ENCODE results near the gene CYP4B1.
"Not testable (repeated sequence)": the region's sequence is repeated elsewhere in the genome, so short reads cannot be mapped to it uniquely, and the experiment has no call there.

Gene CYP4B1

DNA sequence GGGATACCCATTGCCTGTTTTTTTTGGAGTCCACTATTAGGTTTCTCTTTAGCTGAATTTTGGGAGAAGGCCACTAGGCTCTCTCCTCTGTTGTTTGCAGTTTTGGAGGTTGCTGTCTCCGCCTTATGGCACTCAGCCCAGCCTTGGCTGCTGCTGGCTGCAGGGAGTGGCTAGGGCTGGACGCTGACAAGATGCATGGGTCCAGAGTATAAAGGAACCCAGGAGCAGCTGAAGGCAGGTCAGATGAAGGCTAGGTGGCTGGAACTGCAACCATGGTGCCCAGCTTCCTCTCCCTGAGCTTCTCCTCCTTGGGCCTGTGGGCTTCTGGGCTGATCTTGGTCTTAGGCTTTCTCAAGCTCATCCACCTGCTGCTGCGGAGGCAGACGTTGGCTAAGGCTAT, at the start of gene CYP4B1:
Gene CYP4B1, plus strand, starts transcription at position 237 of the 400 bp plus-strand sequence. Its CDS starts 36 bp downstream, at position 273.
- POLR2A ChIA-PET = no interaction called here
- TF ChIP-seq, protein P1, sequence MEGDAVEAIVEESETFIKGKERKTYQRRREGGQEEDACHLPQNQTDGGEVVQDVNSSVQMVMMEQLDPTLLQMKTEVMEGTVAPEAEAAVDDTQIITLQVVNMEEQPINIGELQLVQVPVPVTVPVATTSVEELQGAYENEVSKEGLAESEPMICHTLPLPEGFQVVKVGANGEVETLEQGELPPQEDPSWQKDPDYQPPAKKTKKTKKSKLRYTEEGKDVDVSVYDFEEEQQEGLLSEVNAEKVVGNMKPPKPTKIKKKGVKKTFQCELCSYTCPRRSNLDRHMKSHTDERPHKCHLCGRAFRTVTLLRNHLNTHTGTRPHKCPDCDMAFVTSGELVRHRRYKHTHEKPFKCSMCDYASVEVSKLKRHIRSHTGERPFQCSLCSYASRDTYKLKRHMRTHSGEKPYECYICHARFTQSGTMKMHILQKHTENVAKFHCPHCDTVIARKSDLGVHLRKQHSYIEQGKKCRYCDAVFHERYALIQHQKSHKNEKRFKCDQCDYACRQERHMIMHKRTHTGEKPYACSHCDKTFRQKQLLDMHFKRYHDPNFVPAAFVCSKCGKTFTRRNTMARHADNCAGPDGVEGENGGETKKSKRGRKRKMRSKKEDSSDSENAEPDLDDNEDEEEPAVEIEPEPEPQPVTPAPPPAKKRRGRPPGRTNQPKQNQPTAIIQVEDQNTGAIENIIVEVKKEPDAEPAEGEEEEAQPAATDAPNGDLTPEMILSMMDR (IDR thresholded peaks at IDR 0.05; ENCODE audit: control extremely low read depth, extremely low read depth, low read depth, missing control alignments) = no peak
- CTCF ChIA-PET = interaction anchor here (1.0 to 1.5 kb wide), 2 partner anchors 25 to 27 kb away, joined by 3 read pairs; no protein-coding TSS in a partner anchor
- no peak for DNase-seq (ENCODE audit: extremely low spot score)

DNA sequence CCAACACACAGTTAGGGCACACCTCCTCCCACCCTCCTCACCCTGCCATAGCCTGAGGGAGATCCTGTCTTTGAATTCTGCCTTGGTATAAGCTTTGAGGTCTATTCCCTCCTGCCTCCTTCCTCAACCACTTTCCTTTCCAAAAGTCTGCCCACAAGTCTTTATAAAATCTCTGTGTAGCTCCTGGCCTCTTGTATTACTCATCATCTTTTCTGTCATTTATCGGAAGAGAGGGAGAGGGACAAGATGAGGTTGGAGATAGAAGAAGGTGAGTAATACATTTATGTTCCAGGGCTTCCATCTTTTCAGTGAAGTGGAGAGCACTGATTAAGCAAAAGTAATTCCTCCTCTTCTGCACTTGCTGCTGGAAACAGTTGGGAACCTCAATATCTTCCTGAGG, 49.4 kb upstream of the CYP4B1 start:
- TF ChIP-seq, protein P1 (IDR thresholded peaks at IDR 0.05; ENCODE audit: control extremely low read depth, extremely low read depth, low read depth, missing control alignments) = no peak
- POLR2A ChIA-PET = no interaction called here

DNA sequence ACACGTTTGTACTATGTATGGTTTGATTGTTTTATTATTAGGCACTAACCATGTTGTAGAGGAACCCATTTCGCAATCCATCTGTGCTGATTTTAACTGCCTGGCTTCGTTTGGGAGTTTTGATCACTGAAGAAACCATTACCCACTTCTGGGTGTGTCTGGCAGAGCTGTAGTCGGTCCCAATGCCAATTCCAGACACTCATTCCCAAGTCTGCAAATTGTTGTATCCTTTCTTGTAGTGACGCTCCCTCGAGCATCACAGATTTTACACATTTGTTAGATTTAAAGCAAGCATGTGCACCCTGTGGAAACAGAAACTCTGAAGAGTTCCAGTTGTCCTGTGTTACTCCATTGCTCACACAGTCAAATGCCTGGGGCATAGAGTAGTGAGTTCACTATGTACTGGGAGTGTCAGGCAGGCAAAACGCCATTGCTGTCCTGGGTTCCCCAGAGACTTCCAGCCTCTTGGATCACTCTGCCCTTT, 48.9 kb upstream of the CYP4B1 start:
- TF ChIP-seq, protein P1 (IDR thresholded peaks at IDR 0.05; ENCODE audit: control extremely low read depth, extremely low read depth, low read depth, missing control alignments) = no peak
- ChIA-PET CTCF (no interaction called here), POLR2A (no interaction called here)
- DNase-seq (ENCODE audit: extremely low spot score) = no peak

More for the DNA sequence above, 49.4 kb upstream of the CYP4B1 start:
- DNase-seq (ENCODE audit: extremely low spot score) = no peak
- CTCF ChIA-PET = no interaction called here

DNA sequence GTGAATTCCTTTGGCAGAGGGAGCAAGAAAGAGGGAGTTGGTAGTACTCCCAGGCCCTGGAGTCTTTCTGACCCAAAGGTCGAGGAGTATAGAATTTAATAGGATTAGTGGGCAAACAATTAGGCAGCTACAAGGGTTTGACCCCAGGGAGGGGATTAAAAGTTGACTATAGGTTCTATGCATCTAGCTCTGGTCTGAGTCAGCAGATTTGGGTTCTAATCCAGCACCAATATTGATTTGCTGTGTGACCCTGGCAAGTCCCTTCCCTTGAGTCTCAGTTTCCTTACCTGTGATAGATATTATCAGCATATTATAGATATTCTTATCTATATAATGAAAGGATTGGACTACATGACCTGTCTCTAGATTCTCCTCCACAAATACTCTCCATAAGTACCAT, 44.9 kb upstream of the CYP4B1 start:
- TF ChIP-seq, protein P1 (IDR thresholded peaks at IDR 0.05; ENCODE audit: control extremely low read depth, extremely low read depth, low read depth, missing control alignments) = no peak
- DNase-seq (ENCODE audit: extremely low spot score) = no peak
- ChIA-PET CTCF (interaction anchor here (0.9 kb wide), 1 partner anchor 19 kb away, joined by 3 read pairs; no protein-coding TSS in a partner anchor), POLR2A (no interaction called here)

DNA sequence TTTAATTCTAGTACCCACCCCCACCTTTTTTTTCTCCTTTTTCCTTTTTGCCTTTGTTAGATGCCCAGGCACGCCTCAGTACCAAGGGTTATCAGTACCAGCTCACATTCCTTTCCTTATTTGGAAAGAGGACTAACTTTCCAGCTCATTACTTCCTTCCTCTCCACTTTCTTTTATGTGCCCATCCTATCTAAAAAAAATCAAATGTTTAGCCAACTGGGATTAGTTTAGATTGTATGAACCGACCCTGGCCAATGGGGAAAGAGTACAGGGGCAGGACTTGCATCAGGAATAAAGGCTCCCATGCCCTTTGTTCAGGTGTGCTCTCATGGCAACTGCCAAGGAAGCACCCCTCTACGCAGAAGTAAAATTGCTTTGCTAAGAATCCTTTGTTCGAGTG, 44.1 kb upstream of the CYP4B1 start:
- DNase-seq (ENCODE audit: extremely low spot score); CTCF ChIA-PET: not testable (repeated sequence)
- POLR2A ChIA-PET = interaction anchor here (0.7 kb wide), 1 partner anchor 326 kb away, joined by 4 read pairs; no protein-coding TSS in a partner anchor

DNA sequence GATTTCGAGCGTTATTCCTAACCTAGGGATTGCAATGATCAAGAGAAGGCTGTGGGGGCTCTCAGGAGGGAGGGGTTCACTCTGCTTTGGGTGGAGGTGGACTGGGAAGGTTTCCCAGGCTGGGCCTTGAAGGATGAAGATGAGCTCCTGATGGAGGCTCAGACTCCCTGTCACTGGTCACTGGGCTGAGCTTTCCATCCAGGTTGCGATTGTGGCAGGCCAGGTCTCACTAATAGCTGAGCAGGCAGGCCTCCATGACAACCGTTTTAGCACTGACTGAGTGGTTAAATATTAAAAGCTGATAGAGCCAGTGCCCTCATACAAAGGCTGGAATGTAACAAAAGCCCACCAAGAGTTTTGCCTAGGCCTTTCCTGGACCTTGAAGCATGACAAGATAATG, 43.7 kb upstream of the CYP4B1 start:
- CTCF ChIA-PET = no interaction called here

More for the DNA sequence above, 43.7 kb upstream of the CYP4B1 start:
- no peak for DNase-seq (ENCODE audit: extremely low spot score)
- POLR2A ChIA-PET = interaction anchor here (0.7 kb wide), 1 partner anchor 326 kb away, joined by 4 read pairs; no protein-coding TSS in a partner anchor
- TF ChIP-seq, protein P1 (IDR thresholded peaks at IDR 0.05; ENCODE audit: control extremely low read depth, extremely low read depth, low read depth, missing control alignments) = no peak
